ENCODE results near the gene SLC4A9. TPM values are rescaled to one million over a fixed set of nuclear protein-coding genes. Genes with fewer than 3 reads are reported as not detected.

SLC4A9 gene
- total and polyA plus RNA-seq, 2 donors (not counting 1 experiment from before 2014, with no cell fraction given): 0.10 TPM; not detected in 1

DNA sequence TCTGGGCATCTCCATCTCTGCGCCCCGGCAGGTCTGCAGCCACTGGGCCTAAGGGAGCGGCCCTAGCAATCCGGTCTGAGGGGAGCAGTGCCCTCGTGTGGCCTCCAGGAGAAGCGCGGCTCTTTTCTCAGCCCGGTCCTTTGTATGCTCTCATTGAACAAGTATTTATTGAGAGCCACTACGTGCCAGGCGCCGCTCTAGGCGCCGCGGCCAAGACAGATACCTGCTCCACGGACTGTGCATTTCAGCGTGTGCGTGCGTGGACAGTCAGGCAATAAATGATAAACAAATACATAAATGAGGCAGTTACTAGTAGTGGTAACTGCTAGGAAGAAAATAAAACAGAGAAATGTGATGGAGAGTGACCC lies 2.3 kb upstream of the SLC4A9 start:
- H3K4me3 Mint-ChIP-seq: peak overlapping the region; percentile 46
- peak overlapping the region in 1 of 5 experiments; percentile 18 for H3K4me3 ChIP-seq (ENCODE audit: control extremely low read depth in 1 of 5, extremely low read depth in 1 of 5, insufficient read depth in 1 of 5, low read depth in 2 of 5, low read length in 4 of 5)
- H3K9me3 ChIP-seq (ENCODE audit: control extremely low read depth in 1 of 3, control insufficient read depth in 2 of 3, insufficient read depth in 1 of 3, low read length in 2 of 3): no peaks in the 10 kb centered on the region
- CTCF ChIA-PET: interaction anchor here (0.7 to 7.7 kb wide), 6 partner anchors 8 to 964 kb away, joined by 3 to 117 read pairs (median 6); partner anchors contain the start of gene HBEGF
- H3K27me3 Mint-ChIP-seq: peaks cover 8% of the 10 kb centered on the region
- TF ChIP-seq, protein P1, sequence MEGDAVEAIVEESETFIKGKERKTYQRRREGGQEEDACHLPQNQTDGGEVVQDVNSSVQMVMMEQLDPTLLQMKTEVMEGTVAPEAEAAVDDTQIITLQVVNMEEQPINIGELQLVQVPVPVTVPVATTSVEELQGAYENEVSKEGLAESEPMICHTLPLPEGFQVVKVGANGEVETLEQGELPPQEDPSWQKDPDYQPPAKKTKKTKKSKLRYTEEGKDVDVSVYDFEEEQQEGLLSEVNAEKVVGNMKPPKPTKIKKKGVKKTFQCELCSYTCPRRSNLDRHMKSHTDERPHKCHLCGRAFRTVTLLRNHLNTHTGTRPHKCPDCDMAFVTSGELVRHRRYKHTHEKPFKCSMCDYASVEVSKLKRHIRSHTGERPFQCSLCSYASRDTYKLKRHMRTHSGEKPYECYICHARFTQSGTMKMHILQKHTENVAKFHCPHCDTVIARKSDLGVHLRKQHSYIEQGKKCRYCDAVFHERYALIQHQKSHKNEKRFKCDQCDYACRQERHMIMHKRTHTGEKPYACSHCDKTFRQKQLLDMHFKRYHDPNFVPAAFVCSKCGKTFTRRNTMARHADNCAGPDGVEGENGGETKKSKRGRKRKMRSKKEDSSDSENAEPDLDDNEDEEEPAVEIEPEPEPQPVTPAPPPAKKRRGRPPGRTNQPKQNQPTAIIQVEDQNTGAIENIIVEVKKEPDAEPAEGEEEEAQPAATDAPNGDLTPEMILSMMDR (IDR thresholded peaks at IDR 0.05): peak; percentile 86
- no peak for TF ChIP-seq EZH2 (IDR thresholded peaks at IDR 0.05; ENCODE audit: borderline replicate concordance, insufficient read depth, low read depth, low read length, poor library complexity, severe bottlenecking)
- peak overlapping the region; percentile 71 for H2AFZ ChIP-seq (ENCODE audit: insufficient read depth, low read depth, low read length, poor library complexity, severe bottlenecking)
- no peak overlapping the region for H3K27ac Mint-ChIP-seq
- H3K4me1 ChIP-seq (ENCODE audit: control insufficient read depth in 2 of 2, insufficient read depth in 2 of 2, low read length in 2 of 2): peaks cover 6 to 12% of the 10 kb centered on the region in 2 donors
- H3K27me3 ChIP-seq (replicated peaks in 1 of 4; ENCODE audit: control extremely low read depth in 1 of 4, control insufficient read depth in 3 of 4, insufficient read depth in 4 of 4, low read length in 3 of 4): no peaks in the 10 kb centered on the region
- H4K20me1 ChIP-seq (ENCODE audit: control insufficient read depth, insufficient read depth, low read length, poor library complexity, severe bottlenecking): no peaks in the 10 kb centered on the region
- WGBS (ENCODE audit: insufficient coverage): 3% methylated on average over 7 of the region's 18 CpGs
- DNase-seq (peak; percentile 83), ATAC-seq (ENCODE audit: low read depth) (peak; percentile 99)
- H3K4me1 Mint-ChIP-seq: peaks cover 6% of the 10 kb centered on the region
- H3K9ac ChIP-seq (ENCODE audit: low read length): peak overlapping the region; percentile 42
- peak overlapping the region; percentile 69 for H3K4me2 ChIP-seq (replicated peaks; ENCODE audit: low read depth, low read length, poor library complexity, severe bottlenecking)
- no peaks in the 10 kb centered on the region for H3K36me3 ChIP-seq (replicated peaks in 1 of 2; ENCODE audit: control extremely low read depth in 1 of 2, control insufficient read depth in 1 of 2, extremely low read depth in 1 of 2, insufficient read depth in 2 of 2, low read length in 1 of 2)
- H3K79me2 ChIP-seq (ENCODE audit: control insufficient read depth, insufficient read depth, low read length): no peaks in the 10 kb centered on the region
- H3K9me3 Mint-ChIP-seq (ENCODE audit: insufficient read depth): no peaks in the 10 kb centered on the region
- intact Hi-C loops (cut with micrococcal nuclease): loop anchor here (1.0 kb wide), 3 partner anchors 11 to 117 kb away; partner anchors contain the start of gene HBEGF
- POLR2A ChIA-PET: no interaction called here
- H3K27ac ChIP-seq (ENCODE audit: low read length in 2 of 2): no peak overlapping the region

DNA sequence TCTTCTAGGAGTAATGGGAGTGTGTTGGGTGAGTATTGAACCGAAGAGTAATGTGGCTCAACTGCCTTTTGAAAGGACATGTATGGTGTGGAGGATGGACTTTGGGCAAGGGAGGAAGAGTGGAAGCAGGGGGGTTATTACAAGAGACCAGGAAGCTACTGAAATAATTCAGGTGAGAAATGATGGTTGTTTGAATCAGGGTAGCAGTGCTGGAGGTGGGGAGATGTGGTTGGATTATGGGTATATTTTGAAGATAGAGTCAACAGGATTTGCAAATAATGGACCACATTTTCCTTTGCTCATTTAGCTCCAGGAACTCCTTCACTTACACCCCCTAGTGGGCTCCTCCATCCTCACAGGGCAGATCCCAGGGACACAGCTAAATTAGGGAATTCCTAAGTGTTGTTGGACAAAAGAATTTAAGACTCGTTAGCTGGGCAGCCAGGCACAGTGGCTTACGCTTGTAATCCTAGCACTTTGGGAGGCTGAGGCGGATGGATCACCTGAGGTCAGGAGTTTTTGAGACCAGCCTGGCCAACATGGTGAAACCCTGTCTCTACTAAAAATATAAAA lies 1.2 kb upstream of the SLC4A9 start:
- no peak overlapping the region for H3K9ac ChIP-seq (ENCODE audit: low read length)
- intact Hi-C loops (cut with micrococcal nuclease): no loop called here
- no peak overlapping the region for H3K4me3 ChIP-seq (ENCODE audit: control extremely low read depth in 1 of 5, extremely low read depth in 1 of 5, insufficient read depth in 1 of 5, low read depth in 2 of 5, low read length in 4 of 5)
- H3K9me3 Mint-ChIP-seq (ENCODE audit: insufficient read depth): no peaks in the 10 kb centered on the region
- H3K27ac Mint-ChIP-seq: no peak overlapping the region
- H3K9me3 ChIP-seq (ENCODE audit: control extremely low read depth in 1 of 3, control insufficient read depth in 2 of 3, insufficient read depth in 1 of 3, low read length in 2 of 3): no peaks in the 10 kb centered on the region
- H3K27me3 ChIP-seq (replicated peaks in 1 of 4; ENCODE audit: control extremely low read depth in 1 of 4, control insufficient read depth in 3 of 4, insufficient read depth in 4 of 4, low read length in 3 of 4): no peaks in the 10 kb centered on the region
- no peaks in the 10 kb centered on the region for H4K20me1 ChIP-seq (ENCODE audit: control insufficient read depth, insufficient read depth, low read length, poor library complexity, severe bottlenecking)
- H3K36me3 ChIP-seq (replicated peaks in 1 of 2; ENCODE audit: control extremely low read depth in 1 of 2, control insufficient read depth in 1 of 2, extremely low read depth in 1 of 2, insufficient read depth in 2 of 2, low read length in 1 of 2): no peaks in the 10 kb centered on the region
- WGBS (ENCODE audit: insufficient coverage): 100% methylated on average over 4 of the region's 4 CpGs
- POLR2A ChIA-PET: no interaction called here
- H3K4me1 Mint-ChIP-seq: peaks cover 11% of the 10 kb centered on the region
- no peak overlapping the region for H3K27ac ChIP-seq (ENCODE audit: low read length in 2 of 2)
- no peaks in the 10 kb centered on the region for H3K79me2 ChIP-seq (ENCODE audit: control insufficient read depth, insufficient read depth, low read length)
- TF ChIP-seq, protein P1 (IDR thresholded peaks at IDR 0.05): peak; percentile 9
- no peak for TF ChIP-seq EZH2 (IDR thresholded peaks at IDR 0.05; ENCODE audit: borderline replicate concordance, insufficient read depth, low read depth, low read length, poor library complexity, severe bottlenecking)
- peaks cover 10 to 20% of the 10 kb centered on the region in 2 donors for H3K4me1 ChIP-seq (ENCODE audit: control insufficient read depth in 2 of 2, insufficient read depth in 2 of 2, low read length in 2 of 2)
- H3K4me3 Mint-ChIP-seq: no peak overlapping the region
- CTCF ChIA-PET: interaction anchor here (0.5 to 7.7 kb wide), 17 partner anchors 8 to 361 kb away, joined by 3 to 117 read pairs (median 4); partner anchors contain the start of gene HBEGF
- no peak overlapping the region for H2AFZ ChIP-seq (ENCODE audit: insufficient read depth, low read depth, low read length, poor library complexity, severe bottlenecking)
- DNase-seq (no peak), ATAC-seq (ENCODE audit: low read depth) (no peak)
- peaks cover 8% of the 10 kb centered on the region for H3K27me3 Mint-ChIP-seq
- H3K4me2 ChIP-seq (replicated peaks; ENCODE audit: low read depth, low read length, poor library complexity, severe bottlenecking): no peak overlapping the region

Measured in B cell (primary cell).